ENCODE measurements around the gene KIAA0319L.
A peak's percentile ranks its signal among the peaks of the same experiment; 100 is the strongest.
"Not testable (repeated sequence)": the region's sequence is repeated elsewhere in the genome, so short reads cannot be mapped to it uniquely, and the experiment has no call there.

KIAA0319L gene

GRCh38 chr1:35581621-35582020 lies 24.4 kb upstream of the KIAA0319L start:
- not testable (repeated sequence) for DNase-seq (ENCODE audit: low read depth)

- no peak for DNase-seq (ENCODE audit: low read depth)
Measured at GRCh38 chr1:35580949-35581388, 23.8 kb upstream of the KIAA0319L start.

- DNase-seq (ENCODE audit: low read depth): no peak
Measured at GRCh38 chr1:35577071-35577998, 20.1 kb upstream of the KIAA0319L start.

- DNase-seq (ENCODE audit: low read depth): not testable (repeated sequence)
Measured at GRCh38 chr1:35576766-35577070, 19.5 kb upstream of the KIAA0319L start.

- no peak for DNase-seq (ENCODE audit: low read depth)
Measured at GRCh38 chr1:35576061-35576765, 19.0 kb upstream of the KIAA0319L start.

GRCh38 chr1:35575416-35575958 lies 18.3 kb upstream of the KIAA0319L start:
- no peak for DNase-seq (ENCODE audit: low read depth)

GRCh38 chr1:35574655-35575415 lies 17.6 kb upstream of the KIAA0319L start:
- DNase-seq (ENCODE audit: low read depth): no peak

GRCh38 chr1:35574125-35574654 lies 17.0 kb upstream of the KIAA0319L start:
- DNase-seq (ENCODE audit: low read depth): no peak

GRCh38 chr1:35573198-35574124 lies 16.3 kb upstream of the KIAA0319L start, which contains the start of gene TFAP2E:
TSS of gene TFAP2E (plus strand) at chr1:35573314. CDS start at chr1:35573578, 264 bp downstream.
- no peak for DNase-seq (ENCODE audit: low read depth)

GRCh38 chr1:35572296-35572695 lies 15.1 kb upstream of the KIAA0319L start:
- DNase-seq (ENCODE audit: low read depth): no peak

- DNase-seq (ENCODE audit: low read depth): no peak
Measured at GRCh38 chr1:35571263-35571662, 14.1 kb upstream of the KIAA0319L start.

- no peak for DNase-seq (ENCODE audit: low read depth)
Measured at GRCh38 chr1:35570589-35571137, 13.5 kb upstream of the KIAA0319L start.

GRCh38 chr1:35569936-35570335 lies 12.7 kb upstream of the KIAA0319L start:
- DNase-seq (ENCODE audit: low read depth): no peak

GRCh38 chr1:35568975-35569395 lies 11.8 kb upstream of the KIAA0319L start:
- peak; percentile 42 for DNase-seq (ENCODE audit: low read depth)

- DNase-seq (ENCODE audit: low read depth): no peak
Measured at GRCh38 chr1:35567947-35568558, 10.8 kb upstream of the KIAA0319L start.

- DNase-seq (ENCODE audit: low read depth): no peak
Measured at GRCh38 chr1:35565742-35566133, 8.5 kb upstream of the KIAA0319L start.

- DNase-seq (ENCODE audit: low read depth): no peak
Measured at GRCh38 chr1:35564884-35565741, 7.9 kb upstream of the KIAA0319L start.

GRCh38 chr1:35564037-35564883 lies 7.1 kb upstream of the KIAA0319L start:
- DNase-seq (ENCODE audit: low read depth): peak; percentile 52

All from HS-27A (cell line).